ENCODE measurements around the gene LMF1.
A peak's percentile ranks its signal among the peaks of the same experiment; 100 is the strongest.

The LMF1 gene

DNA sequence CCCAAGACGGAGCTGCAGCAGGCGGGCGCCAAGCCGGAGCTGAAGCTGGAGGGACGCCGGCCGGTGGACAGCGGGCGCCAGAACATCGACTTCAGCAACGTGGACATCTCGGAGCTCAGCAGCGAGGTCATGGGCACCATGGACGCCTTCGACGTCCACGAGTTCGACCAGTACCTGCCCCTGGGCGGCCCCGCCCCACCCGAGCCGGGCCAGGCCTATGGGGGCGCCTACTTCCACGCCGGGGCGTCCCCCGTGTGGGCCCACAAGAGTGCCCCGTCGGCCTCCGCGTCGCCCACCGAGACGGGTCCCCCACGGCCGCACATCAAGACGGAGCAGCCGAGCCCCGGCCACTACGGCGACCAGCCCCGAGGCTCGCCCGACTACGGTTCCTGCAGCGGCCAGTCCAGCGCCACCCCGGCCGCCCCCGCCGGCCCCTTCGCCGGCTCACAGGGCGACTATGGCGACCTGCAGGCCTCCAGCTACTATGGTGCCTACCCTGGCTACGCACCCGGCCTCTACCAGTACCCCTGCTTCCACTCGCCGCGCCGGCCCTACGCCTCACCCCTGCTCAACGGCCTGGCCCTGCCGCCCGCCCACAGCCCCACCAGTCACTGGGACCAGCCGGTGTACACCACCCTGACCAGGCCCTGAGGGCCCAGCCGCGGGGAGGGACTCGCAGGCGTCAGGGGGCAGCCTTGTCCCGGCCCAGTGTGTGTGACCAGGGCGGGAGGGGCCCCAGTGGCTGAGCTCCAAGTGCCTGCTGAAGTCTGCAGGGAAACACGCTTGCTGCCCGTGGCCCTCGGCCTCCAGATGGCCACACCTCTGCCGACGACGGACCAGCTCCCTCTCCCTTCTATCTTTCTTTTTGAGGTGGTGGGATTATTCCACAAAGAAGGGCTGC, 14.2 kb upstream of the LMF1 start:
- DNase-seq (ENCODE audit: low spot score), result no peak

DNA sequence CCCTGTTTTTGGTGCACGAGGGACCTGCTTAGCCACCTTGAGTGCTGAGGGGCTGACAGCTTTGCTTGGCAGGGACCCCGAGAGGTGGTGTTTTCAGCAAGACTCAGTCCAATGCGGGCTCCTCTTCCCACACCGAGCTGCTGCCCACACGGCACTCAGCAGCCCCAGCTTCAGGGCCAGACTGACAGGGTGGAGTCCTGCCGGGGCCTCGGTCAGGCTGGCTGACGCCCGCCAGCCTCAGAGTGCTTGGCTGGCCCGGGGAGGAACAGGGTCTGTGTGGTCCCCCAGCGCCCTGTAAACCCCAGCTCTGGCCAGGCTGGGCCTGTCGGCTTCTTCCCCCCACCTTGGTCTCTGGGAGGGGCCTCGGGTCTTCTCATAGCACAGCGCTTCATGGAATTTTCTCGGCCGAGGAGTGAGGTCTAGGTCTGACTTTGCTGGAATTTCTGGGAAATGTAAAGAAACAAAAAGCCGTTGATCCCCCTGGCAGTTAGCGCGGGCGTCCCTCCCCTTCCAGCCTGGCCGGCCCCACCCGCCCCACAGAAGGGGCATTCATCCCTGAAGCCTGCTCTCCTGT, 13.4 kb upstream of the LMF1 start:
- no peak for DNase-seq (ENCODE audit: low spot score)

DNA sequence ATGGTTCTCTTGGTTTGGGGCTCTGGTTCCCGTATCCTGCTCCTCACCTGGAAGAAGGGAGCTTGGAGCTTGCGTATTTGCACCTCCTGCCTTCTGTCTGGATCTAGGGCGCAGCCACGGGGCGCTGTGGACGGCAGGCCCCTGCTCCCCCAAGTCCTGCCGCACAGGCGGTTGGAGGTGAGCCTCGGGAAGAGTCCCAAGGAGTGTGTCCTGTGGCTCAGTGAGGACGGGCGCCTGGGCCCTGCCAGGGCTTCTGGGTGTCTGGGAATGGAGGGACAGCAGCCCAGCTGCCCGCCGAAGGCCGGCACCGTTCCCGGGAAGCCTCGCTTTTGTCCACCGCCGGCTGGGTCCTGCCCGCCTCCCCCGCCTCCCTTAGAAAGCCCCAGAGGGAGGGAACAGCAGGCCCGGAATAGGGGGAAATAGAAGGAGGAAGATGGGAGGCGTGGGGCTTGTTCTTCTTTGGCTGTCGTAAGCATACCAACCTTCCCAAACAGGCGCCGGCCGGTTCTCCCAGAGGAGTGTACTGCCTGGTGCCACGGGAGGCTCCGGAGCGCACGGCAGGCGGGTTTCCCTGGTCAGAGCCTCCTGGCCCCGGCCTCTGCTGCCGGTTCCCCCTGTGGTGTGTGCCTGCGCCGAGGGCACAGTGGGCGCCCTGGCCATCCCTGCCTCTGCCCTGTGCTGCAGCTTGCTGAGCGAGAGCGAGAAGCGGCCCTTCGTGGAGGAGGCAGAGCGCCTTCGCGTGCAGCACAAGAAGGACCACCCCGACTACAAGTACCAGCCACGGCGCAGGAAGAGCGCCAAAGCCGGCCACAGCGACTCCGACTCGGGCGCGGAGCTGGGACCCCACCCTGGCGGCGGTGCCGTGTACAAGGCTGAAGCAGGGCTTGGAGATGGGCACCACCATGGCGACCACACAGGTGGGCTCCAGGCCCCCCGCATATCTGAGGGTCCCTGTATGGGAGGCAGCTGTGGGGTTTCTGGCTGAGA, 12.6 kb upstream of the LMF1 start:
- no peak for DNase-seq (ENCODE audit: low spot score)

DNA sequence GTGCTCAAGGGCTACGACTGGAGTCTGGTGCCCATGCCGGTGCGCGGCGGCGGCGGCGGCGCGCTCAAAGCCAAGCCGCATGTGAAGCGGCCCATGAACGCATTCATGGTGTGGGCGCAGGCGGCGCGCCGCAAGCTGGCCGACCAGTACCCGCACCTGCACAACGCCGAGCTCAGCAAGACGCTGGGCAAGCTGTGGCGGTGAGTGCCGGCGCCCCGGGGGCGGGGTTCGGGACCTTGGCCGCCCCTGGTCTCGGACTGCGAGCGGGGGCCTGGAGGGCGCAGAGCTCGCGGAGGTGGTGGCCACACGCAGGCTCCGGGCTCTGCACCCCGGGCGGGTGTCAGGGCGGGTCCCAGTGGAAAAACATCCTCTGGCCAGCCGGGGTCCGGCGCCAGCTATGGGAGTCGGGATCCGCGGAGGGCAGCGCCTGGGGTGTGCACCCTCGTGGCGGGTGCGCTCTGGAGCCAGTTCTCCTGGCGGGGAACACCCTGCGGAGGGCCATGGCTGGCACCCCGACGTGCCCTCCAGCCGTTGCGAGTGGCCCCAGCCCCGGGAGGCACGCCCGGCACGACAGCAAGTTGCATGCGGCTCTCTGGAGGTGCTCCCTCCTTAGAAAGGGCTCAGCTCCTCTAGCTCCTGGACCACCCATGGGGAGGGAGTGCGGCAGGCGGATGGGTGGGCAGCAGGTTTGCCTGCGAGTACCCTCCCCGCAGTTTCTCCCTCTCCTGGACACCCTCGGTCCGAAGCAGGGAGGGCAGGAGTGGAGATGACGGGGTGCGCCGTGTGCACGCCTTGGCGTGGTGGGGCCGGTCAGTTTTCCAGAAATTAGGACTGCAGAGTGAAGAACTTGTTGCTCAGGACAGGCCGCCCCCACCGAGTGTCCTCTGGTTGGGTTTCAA, 11.6 kb upstream of the LMF1 start:
- peak; percentile 35 for DNase-seq (ENCODE audit: low spot score)

DNA sequence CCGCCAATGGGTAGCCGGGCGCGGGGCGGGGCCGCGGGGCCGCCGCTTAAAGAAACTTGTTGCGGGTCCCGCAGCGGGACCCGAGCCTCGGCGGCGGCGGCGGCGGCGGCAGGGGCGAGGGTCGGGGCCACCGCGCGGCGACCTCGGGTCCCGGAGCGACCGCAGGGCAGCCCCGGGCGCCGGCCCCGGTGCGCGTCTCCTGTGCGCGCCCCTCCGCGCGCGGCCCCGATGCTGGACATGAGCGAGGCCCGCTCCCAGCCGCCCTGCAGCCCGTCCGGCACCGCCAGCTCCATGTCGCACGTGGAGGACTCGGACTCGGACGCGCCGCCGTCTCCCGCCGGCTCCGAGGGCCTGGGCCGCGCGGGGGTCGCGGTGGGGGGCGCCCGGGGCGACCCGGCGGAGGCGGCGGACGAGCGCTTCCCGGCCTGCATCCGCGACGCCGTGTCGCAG, 10.9 kb upstream of the LMF1 start, which contains the start of gene SOX8:
Gene SOX8, plus strand, starts transcription at position 76 of the 450 bp plus-strand sequence. Its CDS starts 153 bp downstream, at position 229.
- DNase-seq (ENCODE audit: low spot score), result peak; percentile 38

DNA sequence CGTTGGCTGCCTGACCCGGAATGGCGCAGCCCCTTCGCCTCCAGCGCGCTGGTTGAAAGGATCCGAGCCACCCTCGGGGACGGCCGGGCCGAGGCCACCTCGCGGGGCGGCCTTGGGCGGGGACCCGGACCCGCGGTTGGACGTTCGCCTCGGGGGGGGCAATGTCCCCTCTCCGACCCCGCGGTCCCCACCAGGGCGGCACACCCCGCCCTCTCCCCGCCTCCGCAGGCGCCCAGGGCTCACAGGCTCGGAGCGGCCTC, 9.7 kb upstream of the LMF1 start:
- no peak for DNase-seq (ENCODE audit: low spot score)

DNA sequence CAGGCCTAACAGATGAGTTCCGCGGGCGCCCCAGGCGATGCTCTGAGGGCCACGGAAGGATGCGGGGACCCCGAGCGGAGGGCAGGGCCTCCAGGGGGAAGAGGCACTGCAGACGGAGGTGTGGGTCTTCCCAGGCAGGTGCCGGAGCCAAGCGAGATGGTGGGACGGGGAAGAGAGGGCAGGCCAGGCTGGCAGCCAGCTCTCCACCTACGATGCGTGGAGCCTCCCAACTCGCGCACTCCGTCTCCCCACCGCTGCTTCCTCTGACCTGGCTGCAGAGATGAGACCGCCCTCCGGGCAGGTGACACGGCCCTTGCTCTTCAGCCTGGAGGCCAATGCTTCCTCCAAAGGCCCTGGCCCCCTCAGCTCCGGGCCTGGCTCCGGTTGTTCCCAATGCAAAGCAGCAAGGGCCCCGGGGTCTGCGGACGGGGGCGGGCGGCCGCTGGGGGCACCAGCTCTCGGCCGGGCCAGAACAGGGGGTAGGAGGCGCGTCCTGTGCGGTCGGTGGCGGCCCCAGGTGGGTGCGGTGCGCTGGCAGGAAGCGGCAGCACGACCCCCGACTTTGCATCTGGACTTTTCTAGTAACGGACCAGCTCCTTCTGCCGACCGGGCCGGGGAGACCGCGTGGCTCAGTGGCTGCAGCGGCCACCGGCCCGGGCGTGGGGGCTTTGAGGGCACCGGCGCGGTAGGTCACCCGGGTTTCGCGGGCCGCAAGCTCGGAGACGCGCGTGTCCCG, 9.2 kb upstream of the LMF1 start:
- DNase-seq (ENCODE audit: low spot score), result no peak

DNA sequence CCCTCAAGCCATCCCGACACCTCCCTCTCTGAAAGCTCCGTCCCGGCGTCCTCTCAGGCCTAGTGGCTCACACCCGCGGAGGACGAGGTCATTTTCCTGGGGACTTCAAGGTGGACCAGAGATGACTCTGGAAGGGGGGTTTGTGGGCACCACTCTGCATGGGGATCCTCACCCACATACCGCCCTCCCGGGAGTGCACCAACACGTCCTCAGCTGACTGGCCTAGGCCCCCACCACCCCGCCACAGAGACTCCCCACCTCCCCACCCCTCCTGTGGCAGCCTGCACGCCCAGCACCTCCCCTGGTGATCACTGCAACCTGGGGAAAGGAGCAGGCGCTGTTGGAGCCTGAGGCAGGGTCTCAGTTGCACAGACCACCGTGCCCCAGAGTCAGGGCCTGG, 8.4 kb upstream of the LMF1 start:
- DNase-seq (ENCODE audit: low spot score), result no peak

DNA sequence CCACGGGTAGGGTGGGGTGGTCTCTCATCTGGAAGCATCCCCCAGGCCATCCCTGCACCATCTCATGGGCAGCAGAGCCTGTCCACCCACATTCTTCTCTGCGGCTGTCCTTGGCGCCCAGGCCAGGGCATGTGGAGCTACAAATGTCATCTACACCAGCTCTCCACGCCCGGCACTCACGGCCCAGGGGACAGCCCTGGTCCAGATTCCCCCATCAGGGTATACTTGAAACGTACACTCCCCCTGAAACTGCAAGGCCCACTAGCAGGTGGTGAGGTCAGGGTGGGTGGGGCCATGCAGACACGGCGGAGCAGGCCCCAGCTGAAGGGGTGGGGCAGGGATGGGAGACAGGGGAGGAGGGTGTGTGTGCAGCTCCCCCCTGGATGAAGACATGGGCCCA, 7.6 kb upstream of the LMF1 start:
- no peak for DNase-seq (ENCODE audit: low spot score)

DNA sequence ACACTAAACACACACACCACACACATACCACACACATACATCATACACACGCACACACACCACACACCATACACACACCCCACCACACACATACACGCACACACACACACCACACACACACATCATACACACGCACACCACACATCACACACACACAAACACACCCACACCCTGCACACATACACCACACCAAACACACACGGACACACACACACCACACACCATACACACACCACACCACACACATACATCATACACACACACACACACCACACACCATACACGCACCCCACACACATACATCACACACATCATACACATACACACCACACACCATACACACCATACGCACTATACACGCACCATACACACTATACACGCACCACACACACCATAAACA, 7.1 kb upstream of the LMF1 start:
- DNase-seq (ENCODE audit: low spot score), result no peak

DNA sequence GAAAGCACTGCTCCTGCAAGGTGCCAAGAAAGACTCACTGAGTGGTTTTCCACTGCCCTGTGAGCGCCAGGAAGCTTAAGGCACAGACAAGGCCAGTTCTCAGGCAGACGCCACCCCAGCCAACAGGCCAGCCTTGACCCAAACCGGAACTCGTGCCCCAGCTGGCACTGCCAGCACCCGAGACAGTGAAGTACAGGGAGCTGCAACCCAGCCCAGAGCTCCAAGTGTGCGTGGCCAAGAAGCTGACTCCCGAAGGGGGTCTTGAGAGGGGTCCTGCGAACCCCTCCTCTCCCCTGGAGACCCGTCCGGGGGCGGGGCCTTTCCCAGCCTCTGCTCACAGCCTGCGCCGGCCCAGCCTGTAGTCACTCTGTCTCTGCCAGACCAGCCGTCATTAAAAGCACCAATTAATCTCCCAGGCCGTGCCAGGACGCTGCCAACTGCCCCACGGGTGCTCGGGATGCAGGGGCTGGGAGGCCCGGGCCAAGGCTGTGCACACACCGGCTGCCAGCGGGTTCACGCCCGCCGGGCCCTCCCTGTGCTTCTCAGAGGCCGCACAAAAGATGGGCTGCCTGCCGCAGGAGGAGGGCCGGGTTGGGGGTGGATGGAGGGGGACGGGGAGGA, 6.4 kb upstream of the LMF1 start:
- DNase-seq (ENCODE audit: low spot score), result no peak

DNA sequence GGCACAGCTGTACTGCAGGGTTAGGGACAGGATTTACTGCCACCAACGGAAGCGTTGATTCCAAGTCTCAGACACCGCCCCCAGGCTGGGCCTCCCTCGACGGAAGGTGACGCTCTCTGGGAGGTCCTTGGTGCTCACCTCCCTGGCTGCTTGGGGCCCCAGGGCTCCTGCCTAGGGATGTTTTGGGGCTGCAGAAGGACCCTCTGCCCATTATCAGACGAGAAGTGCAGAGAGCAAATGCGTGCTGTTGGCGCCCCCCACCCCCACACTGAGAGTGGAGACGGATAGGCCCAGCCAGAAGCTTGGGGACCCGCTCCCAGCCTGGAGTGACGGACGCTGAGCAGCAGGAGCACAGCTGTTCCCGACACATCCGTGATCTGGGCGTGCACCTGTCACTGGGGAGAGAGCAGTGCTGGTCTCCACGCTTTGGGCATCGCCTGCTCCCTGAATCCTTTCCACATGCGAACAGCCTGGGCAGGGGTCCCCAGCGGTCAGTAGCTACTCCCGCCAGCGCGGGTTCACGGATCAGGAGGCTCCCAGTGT, 5.7 kb upstream of the LMF1 start:
- no peak for DNase-seq (ENCODE audit: low spot score)

DNA sequence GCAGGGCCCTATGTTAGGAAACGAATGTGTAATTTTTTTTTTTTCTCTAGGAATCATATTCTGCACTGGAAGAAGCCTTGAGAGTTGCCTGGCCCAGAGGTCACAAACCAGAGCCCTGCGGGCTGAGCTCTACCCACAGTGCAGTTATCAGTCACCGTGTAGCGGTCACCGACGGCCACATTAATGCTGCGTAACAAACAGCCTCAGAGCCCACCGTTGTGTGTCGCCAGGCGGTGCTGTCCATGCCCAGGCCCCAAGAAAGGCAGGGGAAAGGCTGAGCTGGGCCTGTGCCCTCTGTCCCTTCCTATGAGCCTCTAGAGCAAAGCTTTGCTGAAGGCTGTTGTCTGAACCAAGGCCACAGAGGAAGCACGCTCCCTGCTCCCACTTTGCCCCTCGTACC, 4.5 kb upstream of the LMF1 start:
- DNase-seq (ENCODE audit: low spot score), result no peak

DNA sequence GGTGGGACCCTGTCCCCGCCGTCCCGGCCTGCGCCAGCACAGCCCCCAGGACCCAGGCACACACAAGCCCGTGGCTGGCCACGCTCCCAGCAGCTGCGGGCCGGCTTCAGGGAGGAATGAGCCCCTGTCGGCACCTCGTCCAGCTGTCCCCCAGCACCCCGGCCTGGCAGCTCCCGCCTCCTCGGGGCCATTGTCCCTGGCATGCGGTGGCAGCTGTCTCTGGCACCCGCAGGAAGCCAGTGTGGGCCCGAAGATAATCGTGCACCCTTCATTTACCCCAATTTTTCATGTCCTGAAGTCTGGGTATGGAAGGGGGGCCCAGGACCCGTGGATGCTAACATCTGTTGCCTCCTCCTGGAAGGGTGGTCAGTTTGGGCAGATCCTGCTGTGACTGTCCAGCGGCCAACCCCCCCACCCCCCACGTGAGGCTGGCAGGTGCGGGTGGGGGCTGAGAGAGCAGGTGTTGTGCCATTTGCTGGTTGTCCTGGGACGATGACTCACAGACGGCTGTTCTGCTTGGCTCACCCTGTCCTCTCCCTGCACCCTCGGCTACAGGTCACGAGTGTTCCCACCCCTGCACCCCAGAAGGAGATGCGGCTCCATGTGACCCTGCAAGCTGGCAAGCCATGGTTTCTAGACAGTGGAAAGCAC, 4.0 kb upstream of the LMF1 start:
- peak; percentile 47 for DNase-seq (ENCODE audit: low spot score)

DNA sequence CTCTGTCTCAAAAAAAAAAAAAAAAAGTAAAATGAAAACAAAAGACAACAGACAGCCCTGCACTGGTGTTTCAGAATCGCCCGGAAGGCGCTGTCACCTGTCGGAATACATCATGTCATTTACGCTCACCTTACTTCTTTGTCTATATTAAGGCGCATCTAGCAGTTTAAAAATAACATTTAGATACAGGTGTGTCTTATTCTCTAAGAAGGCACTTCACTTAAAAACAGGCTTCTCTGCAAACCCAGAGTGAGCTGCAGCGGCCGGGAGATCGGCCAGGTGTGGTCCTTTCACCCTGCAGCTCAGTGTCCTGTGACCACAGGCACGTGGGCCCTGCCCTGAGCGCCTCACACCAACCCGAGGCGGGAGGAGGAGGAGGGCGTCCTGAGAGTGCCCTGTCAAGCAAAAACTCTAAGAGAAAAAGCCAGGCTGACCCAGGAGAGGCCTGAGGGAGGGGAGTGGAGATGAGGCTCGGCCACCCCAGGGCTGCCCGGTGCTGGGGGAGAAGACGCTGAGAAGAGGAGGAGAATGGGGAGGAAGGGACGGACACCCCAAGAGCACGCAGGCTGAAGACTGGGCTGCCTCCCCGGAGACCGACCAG, 3.3 kb upstream of the LMF1 start:
- no peak for DNase-seq (ENCODE audit: low spot score)

DNA sequence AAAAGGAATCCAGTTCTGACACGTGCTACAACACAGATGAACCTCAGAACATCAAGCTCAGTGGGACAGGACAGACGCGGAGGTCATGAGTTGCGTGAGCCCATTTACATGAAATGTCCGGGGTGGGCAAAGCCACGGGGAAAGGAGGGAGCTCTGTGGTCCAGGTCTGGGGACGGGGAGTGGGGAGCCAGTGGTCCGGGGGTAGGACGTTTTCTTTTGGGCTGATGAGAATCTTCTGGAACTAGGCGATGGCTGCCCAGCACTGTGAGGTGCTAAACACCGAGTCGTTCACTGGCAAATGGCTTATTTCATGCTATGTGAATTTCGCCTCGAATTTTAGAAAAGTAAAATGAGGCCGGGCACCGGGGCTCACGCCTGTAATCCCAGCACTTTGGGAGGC, 2.6 kb upstream of the LMF1 start:
- DNase-seq (ENCODE audit: low spot score), result no peak

DNA sequence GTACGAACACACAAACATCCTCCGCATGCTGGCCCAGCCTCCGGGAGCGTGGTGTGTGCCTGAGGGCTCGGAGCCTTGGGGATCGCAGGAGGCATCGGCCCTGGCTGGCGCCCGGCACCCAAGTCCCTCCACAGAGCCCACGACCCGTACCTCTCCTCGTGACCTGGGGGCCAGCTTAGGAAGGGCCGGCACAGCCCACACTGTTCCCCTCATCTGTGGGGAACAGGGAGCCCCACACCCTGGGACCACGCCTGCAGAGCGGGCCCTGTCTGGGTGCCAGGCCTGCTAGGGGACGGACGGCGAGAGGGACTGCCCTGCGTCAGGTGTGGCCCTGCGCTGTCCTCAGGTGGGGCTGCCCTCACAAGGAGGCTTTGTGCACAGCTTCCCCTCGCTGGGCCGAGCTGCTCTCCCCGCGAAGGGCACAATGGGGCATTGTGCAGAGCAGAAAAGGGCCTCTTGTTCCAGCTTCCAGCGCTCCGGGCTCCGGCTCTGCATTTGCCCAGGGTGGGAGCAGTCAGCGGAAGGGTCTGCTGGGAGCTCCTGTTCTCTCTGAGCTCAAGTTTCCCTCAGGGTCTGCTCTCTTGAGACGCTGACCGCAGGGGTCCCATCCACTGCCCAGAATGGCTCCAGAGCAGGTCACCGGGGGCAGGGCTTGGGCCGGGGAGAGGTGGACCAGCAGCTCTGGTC, 1.7 kb upstream of the LMF1 start:
- DNase-seq (ENCODE audit: low spot score), result no peak

DNA sequence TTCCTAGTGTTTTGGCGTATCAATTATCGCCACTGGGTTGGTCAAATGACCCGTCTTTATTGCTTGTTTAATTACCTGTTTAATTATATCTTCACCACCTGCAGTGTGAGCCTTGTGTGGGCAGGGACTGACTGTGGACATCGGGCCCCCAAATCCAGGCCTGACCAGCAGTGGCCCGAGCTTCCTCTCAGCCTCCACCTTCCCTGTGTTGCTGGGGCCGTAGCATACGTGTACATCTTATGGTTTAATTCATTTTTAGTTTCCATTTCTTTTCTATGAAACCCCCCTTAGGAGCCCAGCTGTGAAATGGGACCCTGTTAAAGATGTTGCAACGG, 1.2 kb upstream of the LMF1 start:
- no peak for DNase-seq (ENCODE audit: low spot score)

DNA sequence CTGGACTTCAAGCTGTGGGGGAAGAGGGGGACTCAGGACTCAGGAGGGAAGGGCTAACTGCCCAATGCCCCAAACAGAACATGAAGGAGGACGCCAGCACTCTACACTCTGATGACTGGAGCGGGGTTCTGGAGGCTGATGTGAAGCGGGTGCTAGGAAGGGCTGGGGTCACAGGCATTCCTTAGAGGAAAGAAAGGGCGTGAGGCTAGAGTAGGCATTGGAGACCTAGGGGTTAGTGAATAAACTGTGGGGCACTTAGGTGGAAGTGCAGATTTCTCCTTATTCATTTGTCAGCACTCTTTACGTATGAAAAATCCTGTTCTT, 760 bp upstream of the LMF1 start:
- no peak for DNase-seq (ENCODE audit: low spot score)

All from RKO (cell line).